HepG2 (cell line): Measurements from ENCODE around the gene KCTD6. TPM values are rescaled to one million over a fixed set of nuclear protein-coding genes. Genes with fewer than 3 reads are reported as not detected.
A peak's percentile ranks its signal among the peaks of the same experiment; 100 is the strongest.

Experiments
- ATAC-seq: fragments of 200-7000 bp; cut with Tn5 transposase; 3 replicates; pipeline ENCODE4 v1.9.1; 2020; ENCODE audit warnings: mild to moderate bottlenecking, moderate library complexity
- BruUV-seq: library from RNA; stranded (reverse); fragments of 400-500 nt; replicated peaks from 2 replicates; lab custom pipeline; 2021; lab: Mats Ljungman, UMichigan
- CTCF ChIA-PET: fragments of 300-600 bp; formaldehyde crosslinking; extraction: SDS; loops from one replicate; lab custom pipeline; 2021; ENCODE audit warnings: low total read pairs, inconsistent platforms, low intra/inter-chr PET ratio; lab: Yijun Ruan, JAX
- POLR2A ChIA-PET: fragments of 350-600 bp; sonication (Branson Sonifier 250); formaldehyde crosslinking; loops from one replicate; lab custom pipeline; 2020; ENCODE audit warnings: antibody characterized with exemption, inconsistent platforms; lab: Yijun Ruan, JAX
- DNase-seq: peaks from one replicate; pipeline ENCODE4 v3.0.0-alpha.2; 2015; ENCODE audit warnings: low spot score
- FAIRE-seq: peaks from 3 replicates; lab custom pipeline; 2011; peaks lifted over from hg19 to GRCh38; lab: Jason Lieb, UNC
- H2AFZ ChIP-seq: one replicate; pipeline ENCODE4 v1.6.1; 2011; ENCODE audit warnings: low read length, inconsistent platforms
- H3K27ac ChIP-seq: fragments of 300-600 bp; 3 replicates; pipeline ENCODE4 v1.8.0; 2011; ENCODE audit warnings: mixed run types, mild to moderate bottlenecking, mixed read lengths, low read length, inconsistent platforms; ENCODE audit not compliant: insufficient read depth; ENCODE audit errors: extremely low read length
- H3K27me3 ChIP-seq, 2 experiments: fragments of 200-600 bp in 1 of 2; 2 replicates in 1 of 2; 3 replicates in 1 of 2; pipeline versions ENCODE4 v1.6.0 to v1.8.0; 2011; ENCODE audit warnings: low read length in 2 of 2, mild to moderate bottlenecking in 2 of 2, moderate library complexity in 2 of 2, inconsistent platforms in 1 of 2; ENCODE audit not compliant: insufficient read depth in 2 of 2, control insufficient read depth in 1 of 2
- H3K36me3 ChIP-seq, 2 experiments: fragments of 200-600 bp in 1 of 2; replicated peaks in 1 of 2; 2 replicates in 1 of 2; 3 replicates in 1 of 2; pipeline versions ENCODE4 v1.5.1 to v1.8.0; 2011; ENCODE audit warnings: low read length in 2 of 2, inconsistent platforms in 1 of 2; ENCODE audit not compliant: insufficient read depth in 2 of 2, control insufficient read depth in 1 of 2
- H3K4me1 ChIP-seq: 2 replicates; pipeline ENCODE4 v1.5.1; 2012; ENCODE audit warnings: low read length, inconsistent platforms; ENCODE audit not compliant: insufficient read depth
- H3K4me2 ChIP-seq: 2 replicates; pipeline ENCODE4 v1.6.0; 2011; ENCODE audit warnings: low read depth, low read length, inconsistent platforms
- H3K4me3 ChIP-seq, 3 experiments: fragments of 200-600 bp in 1 of 3; sonication (generic), shearing (Covaris generic) in 1 of 3; replicated peaks in 1 of 3; 2 replicates each; pipeline ENCODE4 v1.5.1; 2011 to 2016; ENCODE audit warnings: low read length in 3 of 3, inconsistent platforms in 2 of 3, low read depth in 2 of 3, mild to moderate bottlenecking in 2 of 3, control low read depth in 1 of 3, mixed read lengths in 1 of 3; ENCODE audit not compliant: insufficient read depth in 1 of 3
- H3K79me2 ChIP-seq: one replicate; pipeline ENCODE4 v1.6.1; 2011; ENCODE audit warnings: low read length, inconsistent platforms; ENCODE audit not compliant: insufficient read depth
- H3K9ac ChIP-seq: 2 replicates; pipeline ENCODE4 v1.6.0; 2011; ENCODE audit warnings: mild to moderate bottlenecking, low read depth, low read length, inconsistent platforms; ENCODE audit not compliant: insufficient read depth
- H3K9me3 ChIP-seq: 2 replicates; pipeline ENCODE4 v1.5.1; 2012; ENCODE audit warnings: mild to moderate bottlenecking, low read length
- H4K20me1 ChIP-seq: 2 replicates; pipeline ENCODE4 v1.6.0; 2011; ENCODE audit warnings: inconsistent platforms, mild to moderate bottlenecking, low read length, moderate library complexity; ENCODE audit not compliant: insufficient read depth
- AKAP8 ChIP-seq: sonication (generic); formaldehyde crosslinking; IDR thresholded peaks from 2 replicates; pipeline ENCODE4 v1.5.1; 2020; ENCODE audit warnings: mild to moderate bottlenecking, missing genetic modification reagents
- ESRRA ChIP-seq: sonication (generic); formaldehyde crosslinking; IDR thresholded peaks from 2 replicates; pipeline ENCODE4 v1.5.1; 2020; ENCODE audit warnings: mild to moderate bottlenecking, low read depth, missing genetic modification reagents
- FLYWCH1 ChIP-seq: sonication (generic); formaldehyde crosslinking; IDR thresholded peaks from 2 replicates; pipeline ENCODE4 v1.8.1; 2023; ENCODE audit warnings: mild to moderate bottlenecking, missing genetic modification reagents
- HDAC1 ChIP-seq: sonication (generic); formaldehyde crosslinking; IDR thresholded peaks from 2 replicates; pipeline ENCODE4 v1.5.1; 2020; ENCODE audit warnings: mild to moderate bottlenecking, missing genetic modification reagents
- IRF1 ChIP-seq: sonication (generic); formaldehyde crosslinking; IDR thresholded peaks from 2 replicates; pipeline ENCODE4 v1.4.0; 2020; ENCODE audit warnings: low read depth, mild to moderate bottlenecking, missing genetic modification reagents
- ISX ChIP-seq: sonication (generic); formaldehyde crosslinking; conservative IDR thresholded peaks from 2 replicates; pipeline ENCODE4 v1.5.0; 2020; ENCODE audit warnings: missing genetic modification reagents
- MXI1 ChIP-seq: IDR thresholded peaks from 3 replicates; pipeline ENCODE4 v1.6.1; 2012; ENCODE audit warnings: low read depth, low read length, inconsistent platforms, borderline replicate concordance
- PLSCR1 ChIP-seq: sonication (generic); formaldehyde crosslinking; IDR thresholded peaks from 2 replicates; pipeline ENCODE4 v1.5.0; 2020; ENCODE audit warnings: missing genetic modification reagents, mild to moderate bottlenecking, borderline replicate concordance
- POLR2AphosphoS2 ChIP-seq: IDR thresholded peaks from 2 replicates; pipeline ENCODE4 v1.6.1; 2011; ENCODE audit warnings: low read depth, low read length, improper control_type of control experiment
- RBFOX2 ChIP-seq: fragments of 200-400 bp; formaldehyde crosslinking; IDR thresholded peaks from 2 replicates; pipeline ENCODE4 v1.6.1; 2017; ENCODE audit warnings: low read depth, mild to moderate bottlenecking, low read length
- RXRA ChIP-seq: sonication (generic); formaldehyde crosslinking; IDR thresholded peaks from 2 replicates; pipeline ENCODE4 v1.5.1; 2020; ENCODE audit warnings: missing genetic modification reagents
- SOX5 ChIP-seq: IDR thresholded peaks from 2 replicates; pipeline ENCODE4 v1.6.1; 2016; ENCODE audit warnings: borderline replicate concordance
- SP2 ChIP-seq: sonication (generic); formaldehyde crosslinking; IDR thresholded peaks from 2 replicates; pipeline ENCODE4 v1.5.1; 2020; ENCODE audit warnings: mild to moderate bottlenecking, missing genetic modification reagents
- TAF1 ChIP-seq: sonication (generic); formaldehyde crosslinking; IDR thresholded peaks from 2 replicates; pipeline ENCODE4 v1.4.0; 2020; ENCODE audit warnings: missing genetic modification reagents
- TFDP2 ChIP-seq: sonication (generic); formaldehyde crosslinking; IDR thresholded peaks from 2 replicates; pipeline ENCODE4 v1.4.0; 2020; ENCODE audit warnings: missing genetic modification reagents
- TSC22D2 ChIP-seq: sonication (generic); formaldehyde crosslinking; IDR thresholded peaks from 2 replicates; pipeline ENCODE4 v1.5.1; 2020; ENCODE audit warnings: missing genetic modification reagents, mild to moderate bottlenecking, borderline replicate concordance
- ZEB1 ChIP-seq: IDR thresholded peaks from 2 replicates; pipeline ENCODE4 v1.6.1; 2012; ENCODE audit warnings: mild to moderate bottlenecking, low read depth, inconsistent platforms; ENCODE audit not compliant: insufficient replicate concordance
- ZNF562 ChIP-seq: sonication (generic); formaldehyde crosslinking; IDR thresholded peaks from 2 replicates; pipeline ENCODE4 v1.8.0; 2022; ENCODE audit warnings: missing genetic modification reagents, borderline replicate concordance
- ZNF576 ChIP-seq: sonication (generic); formaldehyde crosslinking; IDR thresholded peaks from 2 replicates; pipeline ENCODE4 v1.4.0; 2020; ENCODE audit warnings: mild to moderate bottlenecking, missing genetic modification reagents
- ZNF598 ChIP-seq: sonication (generic); formaldehyde crosslinking; IDR thresholded peaks from 2 replicates; pipeline ENCODE4 v1.5.1; 2020; ENCODE audit warnings: mild to moderate bottlenecking, missing genetic modification reagents, borderline replicate concordance
- ZNF703 ChIP-seq: sonication (generic); formaldehyde crosslinking; IDR thresholded peaks from 2 replicates; pipeline ENCODE4 v1.5.1; 2020; ENCODE audit warnings: missing genetic modification reagents, mild to moderate bottlenecking, moderate library complexity, borderline replicate concordance
- ZNF878 ChIP-seq: sonication (generic); formaldehyde crosslinking; IDR thresholded peaks from 2 replicates; pipeline ENCODE4 v1.8.1; 2023; ENCODE audit warnings: mild to moderate bottlenecking, missing genetic modification reagents, moderate library complexity
- WGBS: methylation state at CpG from one replicate; pipeline ENCODE4 v1.1.6; 2017; ENCODE audit warnings: low lambda C conversion rate; 5-methylcytosine and 5-hydroxymethylcytosine counted together
- in situ Hi-C: cut with HindIII; loops from 2 replicates; pipeline ENCODE4 v1.10.0; 2017; ENCODE audit warnings: low pct_unique_long_range_greater_than_20kb; ENCODE audit not compliant: extremely low pct_ligation_motif_present
- intact Hi-C: fragments of 100-400 bp; cut with micrococcal nuclease; formaldehyde crosslinking; loops from one replicate; pipeline ENCODE4 v1.10.0; 2022; ENCODE audit not compliant: unreplicated experiment
- polyA plus RNA-seq, 8 experiments: library from polyadenylated mRNA; depleted of rRNA in 3 of 8; stranded (reverse) in 7 of 8; unstranded in 1 of 8; fragments of >200 nt; fragmentation: Illumina TruSeq in 4 of 8; extraction: Trizol in 4 of 8; gene quantifications; 2 replicates each; pipeline versions ENCODE4 v1.2.1 to v1.2.3, GENCODE V29; 2011 to 2016; ENCODE audit warnings: low read depth in 4 of 8, missing spikeins in 1 of 8, mixed read lengths in 1 of 8; ENCODE audit not compliant: insufficient read depth in 1 of 8
- total RNA-seq, 5 experiments: library from RNA; depleted of rRNA; stranded (reverse); fragments of >200 nt; fragmentation: Illumina TruSeq; extraction: Trizol; gene quantifications; 2 replicates each; pipeline ENCODE4 v1.2.3, GENCODE V29; 2016; ENCODE audit warnings: low read depth in 1 of 5

The KCTD6 gene
- total and polyA plus RNA-seq, 2 of the 13 experiments (the other 11 are each of a cell fraction or from before 2014, with no cell fraction given) = 13.4 to 14.2 TPM

GRCh38 chr3:58470363-58471024 is 21.4 kb upstream of the KCTD6 start:
- no peaks in the 10 kb centered on the region for H4K20me1 ChIP-seq
- in situ Hi-C loops = no loop called here
- H3K27me3 ChIP-seq = no peaks in the 10 kb centered on the region
- peak; percentile 34 for DNase-seq
- peak overlapping the region; percentile 84 for H3K4me2 ChIP-seq
- no peaks in the 10 kb centered on the region for H3K79me2 ChIP-seq
- no TSS peak for BruUV-seq
- peak overlapping the region; percentile 8 to 58 (median 33); a peak in 5 of 6 replicates for H3K4me3 ChIP-seq
- H3K36me3 ChIP-seq = no peaks in the 10 kb centered on the region
- intact Hi-C loops = loop anchor here (2.0 to 5.0 kb wide), 3 partner anchors 16 to 33 kb away; no protein-coding TSS in a partner anchor
- H3K27ac ChIP-seq = peak overlapping the region; percentile 84
- ChIA-PET POLR2A (interaction anchor here (0.7 to 2.9 kb wide), 14 partner anchors 14 to 67 kb away, joined by 3 to 26 read pairs (median 10); partner anchors contain the start of genes ACOX2, KCTD6 and PDHB), CTCF (no interaction called here)
- peak; percentile 58 for ATAC-seq
- peak overlapping the region; percentile 60 for H2AFZ ChIP-seq
- H3K9ac ChIP-seq = peak overlapping the region; percentile 62
- H3K4me1 ChIP-seq = peaks cover 65% of the 10 kb centered on the region
- no peaks in the 10 kb centered on the region for H3K9me3 ChIP-seq
- 9% methylated on average over 10 of the region's 12 CpGs for WGBS
- no peak for FAIRE-seq
- TF ChIP-seq ZEB1 (no peak), SP2 (peak; percentile 25; the same call in 1 of the 2 replicates), HDAC1 (CRISPR knock-in tag) (0 out of 2 replicates have a peak, but pooled peaks have one; percentile 24), ZNF562 (CRISPR knock-in tag) (no peak), ZNF576 (CRISPR knock-in tag) (0 out of 2 replicates have a peak, but pooled peaks have one; percentile 20), ZNF878 (CRISPR knock-in tag) (no peak; the same call in 1 of the 2 replicates), FLYWCH1 (CRISPR knock-in tag) (0 out of 2 replicates have a peak, but pooled peaks have one; percentile 18), TSC22D2 (CRISPR knock-in tag) (peak; percentile 7; the same call in 1 of the 2 replicates), POLR2AphosphoS2 (no peak), AKAP8 (CRISPR knock-in tag) (0 out of 2 replicates have a peak, but pooled peaks have one; percentile 4), IRF1 (CRISPR knock-in tag) (no peak), RXRA (CRISPR knock-in tag) (no peak), SOX5 (CRISPR knock-in tag) (0 out of 2 replicates have a peak, but pooled peaks have one; percentile 22), RBFOX2 (no peak), PLSCR1 (CRISPR knock-in tag) (no peak), ESRRA (peak; percentile 53; the same call in 1 of the 2 replicates), ZNF598 (CRISPR knock-in tag) (no peak), ZNF703 (CRISPR knock-in tag) (no peak), TAF1 (CRISPR knock-in tag) (peak; percentile 13; the same call in 1 of the 2 replicates), TFDP2 (CRISPR knock-in tag) (no peak), MXI1 (no peak), ISX (no peak)
